Transverse colon (tissue), 4 donors: ENCODE data around the gene PPP5C.

ENCODE experiments used
- CTCF ChIP-seq, 5 experiments: fragments of 200-600 bp in 3 of 5; fragments of 450-650 bp in 2 of 5; sonication (generic) in 3 of 5; IDR thresholded peaks; 1 replicate in 2 of 5; 2 replicates in 3 of 5; pipeline ENCODE4 v1.5.1; 2016 to 2017; ENCODE audit warnings: antibody characterized with exemption in 5 of 5, inconsistent platforms in 3 of 5, mild to moderate bottlenecking in 2 of 5, moderate library complexity in 1 of 5
- EP300 ChIP-seq: sonication (generic); formaldehyde crosslinking; IDR thresholded peaks from one replicate; pipeline ENCODE4 v1.6.1; 2017; ENCODE audit warnings: antibody characterized with exemption, low read depth
- POLR2A ChIP-seq: fragments of 450-650 bp; IDR thresholded peaks from one replicate; pipeline ENCODE4 v1.6.1; 2016; ENCODE audit warnings: antibody characterized with exemption, mild to moderate bottlenecking, moderate library complexity
- POLR2AphosphoS5 ChIP-seq, 3 donors: sonication (generic); formaldehyde crosslinking; IDR thresholded peaks; one replicate each; pipeline ENCODE4 v1.6.1; 2016; ENCODE audit warnings: antibody characterized with exemption in 3 of 3

GRCh38 chr19:46350029-46350757 is 3.3 kb downstream of the PPP5C start:
- no peak for TF ChIP-seq CTCF (IDR thresholded peaks at IDR 0.05)
- TF ChIP-seq POLR2A, result no peak
- TF ChIP-seq EP300, result no peak
- no peak for TF ChIP-seq POLR2AphosphoS5 (IDR thresholded peaks at IDR 0.05)
